Measurements from ENCODE around the gene M1AP. TPM values are rescaled to one million over a fixed set of nuclear protein-coding genes. Genes with fewer than 3 reads are reported as not detected.
A peak's percentile ranks its signal among the peaks of the same experiment; 100 is the strongest.

Gene M1AP
- total RNA-seq, 2 experiments from 2014 or later, result not detected

GRCh38 chr2:74516650-74517049, 131.5 kb downstream of the M1AP start:
- Mint-ChIP-seq H3K27ac (no peak overlapping the region), H3K4me3 (peak overlapping the region; percentile 64), H3K27me3 (peaks cover 75% of the 10 kb centered on the region), H3K36me3 (ENCODE audit: low read depth) (peaks cover 10% of the 10 kb centered on the region), H3K4me1 (peaks cover 30% of the 10 kb centered on the region), H3K9me3 (no peaks in the 10 kb centered on the region)
- DNase-seq, result no peak
- ChIA-PET POLR2A (interaction anchor here (0.7 to 6.9 kb wide), 9 partner anchors 8 to 73 kb away, joined by 3 to 64 read pairs (median 11); partner anchors contain the start of genes AUP1, CCDC142, HTRA2 and LBX2), CTCF (interaction anchor here (1.3 kb wide), 1 partner anchor 34 kb away, joined by 4 read pairs; the partner anchor contains the start of genes CCDC142 and TTC31)

- Mint-ChIP-seq H3K4me1 (peaks cover 35% of the 10 kb centered on the region), H3K36me3 (ENCODE audit: low read depth) (peaks cover 10% of the 10 kb centered on the region), H3K4me3 (peak overlapping the region; percentile 64), H3K27me3 (peaks cover 80% of the 10 kb centered on the region), H3K27ac (no peak overlapping the region), H3K9me3 (no peaks in the 10 kb centered on the region)
- POLR2A ChIA-PET, result interaction anchor here (0.7 to 6.9 kb wide), 9 partner anchors 7 to 73 kb away, joined by 3 to 64 read pairs (median 11); partner anchors contain the start of genes AUP1, CCDC142, HTRA2 and LBX2
- CTCF ChIA-PET, result interaction anchor here (1.3 kb wide), 1 partner anchor 33 kb away, joined by 4 read pairs; the partner anchor contains the start of genes CCDC142 and TTC31
- peak; percentile 81 for DNase-seq
Measured at GRCh38 chr2:74515981-74516633, 132.0 kb downstream of the M1AP start.

DNA sequence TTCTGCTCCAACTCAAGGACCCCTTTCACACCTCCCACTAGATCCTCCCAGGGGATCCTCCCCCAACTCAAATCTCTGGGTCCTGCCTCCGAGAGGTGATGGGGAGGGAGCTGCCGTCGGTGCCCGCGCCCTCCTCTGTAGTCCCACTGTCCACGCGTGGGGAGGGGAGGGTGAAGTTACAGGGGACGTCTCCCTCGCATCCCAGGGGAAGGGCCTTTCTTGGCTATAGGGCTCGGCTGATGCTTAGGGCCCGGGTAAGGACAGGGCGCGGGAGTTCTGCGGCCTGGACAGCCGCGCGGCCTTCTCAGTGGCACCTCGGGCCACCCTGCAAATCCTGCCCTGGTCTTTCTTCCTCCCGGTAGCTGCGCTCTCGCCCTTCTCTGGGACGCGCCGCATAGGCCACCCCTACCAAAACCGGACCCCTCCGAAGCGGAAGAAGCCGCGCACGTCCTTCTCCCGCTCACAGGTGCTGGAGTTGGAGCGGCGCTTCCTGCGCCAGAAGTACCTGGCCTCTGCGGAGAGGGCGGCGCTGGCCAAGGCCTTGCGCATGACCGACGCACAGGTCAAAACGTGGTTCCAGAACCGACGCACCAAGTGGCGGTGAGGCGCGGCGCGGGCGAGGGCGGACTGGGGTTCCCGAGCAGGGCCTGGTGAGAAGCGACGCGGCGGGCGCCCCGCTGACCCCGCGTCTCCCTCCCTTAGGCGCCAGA, 132.7 kb downstream of the M1AP start:
- H3K27me3 Mint-ChIP-seq, result peaks cover 81% of the 10 kb centered on the region
- peaks cover 10% of the 10 kb centered on the region for H3K36me3 Mint-ChIP-seq (ENCODE audit: low read depth)
- no peak for DNase-seq
- CTCF ChIA-PET, result no interaction called here
- POLR2A ChIA-PET, result interaction anchor here (1.1 to 6.9 kb wide), 8 partner anchors 11 to 58 kb away, joined by 3 to 64 read pairs (median 12); partner anchors contain the start of genes AUP1, CCDC142, DQX1 and HTRA2
- no peaks in the 10 kb centered on the region for H3K9me3 Mint-ChIP-seq
- H3K27ac Mint-ChIP-seq, result no peak overlapping the region
- H3K4me3 Mint-ChIP-seq, result peak overlapping the region; percentile 79
- H3K4me1 Mint-ChIP-seq, result peaks cover 39% of the 10 kb centered on the region

DNA sequence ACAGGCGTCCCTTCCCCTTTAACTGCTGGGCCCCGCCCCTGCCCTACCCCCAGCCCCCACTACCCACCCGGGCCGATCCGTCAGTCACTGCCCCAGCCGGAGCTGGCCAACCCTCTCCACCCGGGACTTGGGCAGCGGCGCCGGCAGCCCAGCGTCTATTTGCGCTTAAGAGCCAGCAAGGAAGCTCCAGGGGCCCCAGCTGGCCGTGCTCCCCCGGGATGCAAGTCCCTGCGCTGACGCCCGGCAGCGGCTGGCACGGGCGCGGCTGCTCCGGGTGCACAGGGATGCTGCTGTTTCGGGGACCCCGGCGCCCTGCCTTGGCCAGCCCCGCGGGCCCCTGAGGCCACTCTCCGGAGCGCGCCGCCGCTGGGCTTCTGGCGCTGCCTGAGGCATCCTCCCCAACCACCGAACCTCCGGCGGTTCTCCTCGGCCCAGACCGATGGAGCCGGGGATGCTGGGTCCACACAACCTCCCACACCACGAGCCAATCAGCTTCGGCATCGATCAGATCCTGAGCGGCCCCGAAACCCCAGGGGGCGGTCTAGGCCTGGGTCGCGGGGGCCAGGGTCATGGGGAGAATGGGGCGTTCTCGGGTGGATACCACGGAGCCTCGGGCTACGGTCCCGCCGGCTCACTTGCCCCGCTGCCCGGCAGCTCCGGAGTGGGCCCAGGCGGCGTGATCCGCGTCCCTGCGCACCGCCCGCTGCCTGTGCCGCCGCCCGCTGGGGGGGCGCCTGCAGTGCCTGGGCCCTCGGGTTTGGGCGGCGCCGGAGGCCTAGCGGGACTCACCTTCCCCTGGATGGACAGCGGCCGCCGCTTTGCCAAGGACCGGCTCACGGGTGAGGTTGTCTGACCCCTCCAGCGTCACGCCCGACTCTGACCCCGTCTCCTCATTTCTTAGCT, 133.5 kb downstream of the M1AP start, which contains the start of gene TLX2:
Gene TLX2, plus strand, starts transcription at position 83 of the 903 bp plus-strand sequence. Its CDS starts 357 bp downstream, at position 440.
- Mint-ChIP-seq H3K27ac (no peak within 1 kb of the TSS), H3K27me3 (peaks cover 76% of the 10 kb centered on the region), H3K4me3 (peak within 1 kb of the TSS; percentile 79), H3K4me1 (peaks cover 43% of the 10 kb centered on the region), H3K36me3 (ENCODE audit: low read depth) (peaks cover 10% of the 10 kb centered on the region), H3K9me3 (no peaks in the 10 kb centered on the region)
- ChIA-PET CTCF (no interaction called here), POLR2A (interaction anchor here (1.1 to 6.9 kb wide), 7 partner anchors 10 to 69 kb away, joined by 3 to 64 read pairs (median 18); partner anchors contain the start of genes AUP1, CCDC142, DQX1 and HTRA2)
- peak; percentile 28 for DNase-seq

DNA sequence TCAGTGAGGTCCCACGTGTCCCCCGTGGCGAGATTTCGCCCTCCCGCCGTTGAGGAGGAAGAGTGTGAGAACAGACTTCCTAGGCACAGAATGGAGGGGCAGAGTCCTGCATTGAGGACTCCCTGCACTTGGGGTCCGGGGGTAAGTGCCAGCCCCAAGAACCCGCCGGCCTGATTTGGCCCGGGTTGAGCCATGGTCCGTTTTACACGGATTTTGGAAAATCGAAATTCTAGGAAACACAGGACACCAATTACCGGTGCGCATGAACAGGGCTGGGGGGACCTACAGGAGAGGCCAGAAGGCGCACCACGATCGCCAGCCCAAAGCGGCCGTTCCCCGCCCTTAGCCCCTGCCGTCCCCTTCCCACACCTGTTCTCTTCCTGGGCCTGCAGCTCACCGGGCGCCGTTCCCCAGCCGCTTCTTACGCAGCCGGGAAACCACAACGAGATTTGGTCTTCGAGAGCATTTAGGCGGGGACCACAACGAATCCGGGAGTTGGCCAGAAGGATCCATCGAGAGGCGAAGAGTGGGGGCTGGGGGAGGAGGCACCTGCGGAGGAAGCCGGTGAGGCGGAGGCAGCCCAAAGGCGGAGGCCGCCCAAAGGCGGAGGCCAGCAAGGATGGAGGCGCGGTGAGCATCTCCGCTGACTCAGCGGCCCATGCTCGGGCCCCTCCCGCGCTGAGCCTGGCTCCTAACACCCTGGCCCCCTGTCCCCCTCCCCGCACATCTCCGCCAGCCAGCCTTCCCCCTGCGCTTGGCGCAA, 134.3 kb downstream of the M1AP start:
- Mint-ChIP-seq H3K27ac (no peak overlapping the region), H3K4me3 (peak overlapping the region; percentile 64), H3K4me1 (peaks cover 44% of the 10 kb centered on the region), H3K27me3 (peaks cover 68% of the 10 kb centered on the region), H3K36me3 (ENCODE audit: low read depth) (peaks cover 10% of the 10 kb centered on the region), H3K9me3 (no peaks in the 10 kb centered on the region)
- peak; percentile 60 for DNase-seq
- POLR2A ChIA-PET, result interaction anchor here (1.0 to 6.9 kb wide), 10 partner anchors 8 to 70 kb away, joined by 3 to 64 read pairs (median 7); partner anchors contain the start of genes AUP1, CCDC142, DQX1 and HTRA2
- CTCF ChIA-PET, result no interaction called here

- no peak for DNase-seq
- no peak overlapping the region for H3K27ac Mint-ChIP-seq
- peaks cover 60% of the 10 kb centered on the region for H3K27me3 Mint-ChIP-seq
- no peaks in the 10 kb centered on the region for H3K9me3 Mint-ChIP-seq
- peaks cover 10% of the 10 kb centered on the region for H3K36me3 Mint-ChIP-seq (ENCODE audit: low read depth)
- H3K4me1 Mint-ChIP-seq, result peaks cover 52% of the 10 kb centered on the region
- CTCF ChIA-PET, result interaction anchor here (1.0 kb wide), 1 partner anchor 16 kb away, joined by 4 read pairs; no protein-coding TSS in a partner anchor
- H3K4me3 Mint-ChIP-seq, result peak overlapping the region; percentile 64
- POLR2A ChIA-PET, result interaction anchor here (1.0 to 6.9 kb wide), 7 partner anchors 9 to 30 kb away, joined by 3 to 64 read pairs (median 18); partner anchors contain the start of genes AUP1, CCDC142, DQX1 and HTRA2
Measured at GRCh38 chr2:74512744-74513604, 135.2 kb downstream of the M1AP start.

- no peaks in the 10 kb centered on the region for H3K9me3 Mint-ChIP-seq
- no peak overlapping the region for H3K4me3 Mint-ChIP-seq
- H3K36me3 Mint-ChIP-seq (ENCODE audit: low read depth), result peaks cover 16% of the 10 kb centered on the region
- no peak for DNase-seq
- CTCF ChIA-PET, result interaction anchor here (0.6 to 2.9 kb wide), 4 partner anchors 10 to 74 kb away, joined by 3 to 10 read pairs (median 4); no protein-coding TSS in a partner anchor
- POLR2A ChIA-PET, result interaction anchor here (1.3 to 5.1 kb wide), 3 partner anchors 19 to 57 kb away, joined by 4 to 52 read pairs (median 6); partner anchors contain the start of genes AUP1, CCDC142, HTRA2 and INO80B
- peaks cover 56% of the 10 kb centered on the region for H3K4me1 Mint-ChIP-seq
- peaks cover 45% of the 10 kb centered on the region for H3K27me3 Mint-ChIP-seq
- no peak overlapping the region for H3K27ac Mint-ChIP-seq
Measured at GRCh38 chr2:74511104-74511989, 136.8 kb downstream of the M1AP start.

DNA sequence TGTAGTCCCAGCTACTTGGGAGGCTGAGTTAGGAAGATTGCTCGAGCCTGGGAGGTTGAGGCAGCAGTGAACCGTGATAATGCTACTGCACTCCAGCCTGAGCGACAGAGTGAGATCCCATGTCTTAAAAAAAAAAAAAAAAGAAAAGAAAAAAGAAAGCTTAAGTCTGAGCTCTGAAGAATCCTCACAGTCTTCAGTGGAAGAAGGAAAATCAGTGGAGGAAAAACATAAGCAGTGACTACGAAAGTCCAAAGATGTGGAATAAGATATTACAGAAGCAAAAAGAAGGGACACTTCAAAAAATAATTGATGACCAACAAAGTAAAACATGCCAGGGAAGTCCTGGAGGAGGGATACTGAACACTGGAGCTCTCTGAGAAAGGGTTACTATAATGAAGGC, 137.9 kb downstream of the M1AP start:
- no peak for DNase-seq
- Mint-ChIP-seq H3K27ac (no peak overlapping the region), H3K36me3 (ENCODE audit: low read depth) (peaks cover 21% of the 10 kb centered on the region), H3K4me1 (peaks cover 54% of the 10 kb centered on the region), H3K27me3 (peaks cover 37% of the 10 kb centered on the region), H3K9me3 (no peaks in the 10 kb centered on the region), H3K4me3 (no peak overlapping the region)
- ChIA-PET POLR2A (interaction anchor here (0.9 to 5.1 kb wide), 9 partner anchors 9 to 56 kb away, joined by 3 to 52 read pairs (median 4); partner anchors contain the start of genes AUP1, CCDC142, HTRA2 and INO80B), CTCF (interaction anchor here (0.9 to 2.9 kb wide), 3 partner anchors 20 to 77 kb away, joined by 3 to 10 read pairs (median 8); partner anchors contain the start of genes AUP1 and HTRA2)

- ChIA-PET POLR2A (interaction anchor here (1.1 to 5.1 kb wide), 7 partner anchors 8 to 50 kb away, joined by 3 to 52 read pairs (median 11); partner anchors contain the start of genes AUP1, CCDC142, HTRA2 and LBX2), CTCF (interaction anchor here (1.9 to 2.9 kb wide), 2 partner anchors 77 to 78 kb away, joined by 4 to 10 read pairs; no protein-coding TSS in a partner anchor)
- H3K36me3 Mint-ChIP-seq (ENCODE audit: low read depth), result peaks cover 38% of the 10 kb centered on the region
- peaks cover 29% of the 10 kb centered on the region for H3K27me3 Mint-ChIP-seq
- peaks cover 62% of the 10 kb centered on the region for H3K4me1 Mint-ChIP-seq
- DNase-seq, result peak; percentile 32
- H3K9me3 Mint-ChIP-seq, result no peaks in the 10 kb centered on the region
- peak overlapping the region; percentile 99 for H3K27ac Mint-ChIP-seq
- H3K4me3 Mint-ChIP-seq, result peak overlapping the region; percentile 97
Measured at GRCh38 chr2:74507926-74508520, 140.1 kb downstream of the M1AP start.
